ENCODE measurements around the gene FYN.

DNA sequence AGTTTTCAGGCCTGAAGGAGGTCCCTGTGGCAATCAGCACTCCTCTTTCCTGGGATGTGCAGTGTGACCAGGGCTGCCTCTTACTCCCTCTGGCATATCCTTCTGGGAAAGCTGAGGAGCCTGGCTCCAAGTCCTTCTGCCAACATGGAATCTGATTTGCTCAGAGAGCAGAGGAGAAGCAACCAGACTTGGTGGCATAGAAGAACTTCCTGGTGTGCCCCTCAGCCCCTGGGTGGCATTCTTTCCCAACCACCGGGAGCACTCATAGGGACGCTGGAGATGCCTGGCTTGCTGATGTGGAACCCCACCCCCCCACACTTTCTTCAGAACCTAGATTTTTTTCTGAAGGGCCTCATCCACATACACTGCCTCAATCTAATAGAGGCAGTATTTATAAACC is 160.0 kb downstream of the FYN start:
- no peak for TF ChIP-seq RAD21 (IDR thresholded peaks at IDR 0.05)
- TF ChIP-seq, protein P1, sequence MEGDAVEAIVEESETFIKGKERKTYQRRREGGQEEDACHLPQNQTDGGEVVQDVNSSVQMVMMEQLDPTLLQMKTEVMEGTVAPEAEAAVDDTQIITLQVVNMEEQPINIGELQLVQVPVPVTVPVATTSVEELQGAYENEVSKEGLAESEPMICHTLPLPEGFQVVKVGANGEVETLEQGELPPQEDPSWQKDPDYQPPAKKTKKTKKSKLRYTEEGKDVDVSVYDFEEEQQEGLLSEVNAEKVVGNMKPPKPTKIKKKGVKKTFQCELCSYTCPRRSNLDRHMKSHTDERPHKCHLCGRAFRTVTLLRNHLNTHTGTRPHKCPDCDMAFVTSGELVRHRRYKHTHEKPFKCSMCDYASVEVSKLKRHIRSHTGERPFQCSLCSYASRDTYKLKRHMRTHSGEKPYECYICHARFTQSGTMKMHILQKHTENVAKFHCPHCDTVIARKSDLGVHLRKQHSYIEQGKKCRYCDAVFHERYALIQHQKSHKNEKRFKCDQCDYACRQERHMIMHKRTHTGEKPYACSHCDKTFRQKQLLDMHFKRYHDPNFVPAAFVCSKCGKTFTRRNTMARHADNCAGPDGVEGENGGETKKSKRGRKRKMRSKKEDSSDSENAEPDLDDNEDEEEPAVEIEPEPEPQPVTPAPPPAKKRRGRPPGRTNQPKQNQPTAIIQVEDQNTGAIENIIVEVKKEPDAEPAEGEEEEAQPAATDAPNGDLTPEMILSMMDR (IDR thresholded peaks at IDR 0.05; ENCODE audit: low read depth, low read length, missing input control), result no peak
- no peak for TF ChIP-seq GABPA (IDR thresholded peaks at IDR 0.05 in 1 of 2, conservative IDR thresholded peaks at IDR 0.05 in 1 of 2)
- TF ChIP-seq EGR1 (IDR thresholded peaks at IDR 0.05; ENCODE audit: low read depth in 2 of 2), result no peak
- TF ChIP-seq, protein P2, sequence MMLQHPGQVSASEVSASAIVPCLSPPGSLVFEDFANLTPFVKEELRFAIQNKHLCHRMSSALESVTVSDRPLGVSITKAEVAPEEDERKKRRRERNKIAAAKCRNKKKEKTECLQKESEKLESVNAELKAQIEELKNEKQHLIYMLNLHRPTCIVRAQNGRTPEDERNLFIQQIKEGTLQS (IDR thresholded peaks at IDR 0.05), result no peak
- TF ChIP-seq, protein P3, sequence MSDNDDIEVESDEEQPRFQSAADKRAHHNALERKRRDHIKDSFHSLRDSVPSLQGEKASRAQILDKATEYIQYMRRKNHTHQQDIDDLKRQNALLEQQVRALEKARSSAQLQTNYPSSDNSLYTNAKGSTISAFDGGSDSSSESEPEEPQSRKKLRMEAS (IDR thresholded peaks at IDR 0.05), result no peak
- TF ChIP-seq TAF1 (conservative IDR thresholded peaks at IDR 0.05), result no peak
- no peak for TF ChIP-seq YY1 (IDR thresholded peaks at IDR 0.05)
- TF ChIP-seq JUND (IDR thresholded peaks at IDR 0.05), result no peak
- TF ChIP-seq, protein P4, sequence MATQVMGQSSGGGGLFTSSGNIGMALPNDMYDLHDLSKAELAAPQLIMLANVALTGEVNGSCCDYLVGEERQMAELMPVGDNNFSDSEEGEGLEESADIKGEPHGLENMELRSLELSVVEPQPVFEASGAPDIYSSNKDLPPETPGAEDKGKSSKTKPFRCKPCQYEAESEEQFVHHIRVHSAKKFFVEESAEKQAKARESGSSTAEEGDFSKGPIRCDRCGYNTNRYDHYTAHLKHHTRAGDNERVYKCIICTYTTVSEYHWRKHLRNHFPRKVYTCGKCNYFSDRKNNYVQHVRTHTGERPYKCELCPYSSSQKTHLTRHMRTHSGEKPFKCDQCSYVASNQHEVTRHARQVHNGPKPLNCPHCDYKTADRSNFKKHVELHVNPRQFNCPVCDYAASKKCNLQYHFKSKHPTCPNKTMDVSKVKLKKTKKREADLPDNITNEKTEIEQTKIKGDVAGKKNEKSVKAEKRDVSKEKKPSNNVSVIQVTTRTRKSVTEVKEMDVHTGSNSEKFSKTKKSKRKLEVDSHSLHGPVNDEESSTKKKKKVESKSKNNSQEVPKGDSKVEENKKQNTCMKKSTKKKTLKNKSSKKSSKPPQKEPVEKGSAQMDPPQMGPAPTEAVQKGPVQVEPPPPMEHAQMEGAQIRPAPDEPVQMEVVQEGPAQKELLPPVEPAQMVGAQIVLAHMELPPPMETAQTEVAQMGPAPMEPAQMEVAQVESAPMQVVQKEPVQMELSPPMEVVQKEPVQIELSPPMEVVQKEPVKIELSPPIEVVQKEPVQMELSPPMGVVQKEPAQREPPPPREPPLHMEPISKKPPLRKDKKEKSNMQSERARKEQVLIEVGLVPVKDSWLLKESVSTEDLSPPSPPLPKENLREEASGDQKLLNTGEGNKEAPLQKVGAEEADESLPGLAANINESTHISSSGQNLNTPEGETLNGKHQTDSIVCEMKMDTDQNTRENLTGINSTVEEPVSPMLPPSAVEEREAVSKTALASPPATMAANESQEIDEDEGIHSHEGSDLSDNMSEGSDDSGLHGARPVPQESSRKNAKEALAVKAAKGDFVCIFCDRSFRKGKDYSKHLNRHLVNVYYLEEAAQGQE (IDR thresholded peaks at IDR 0.05), result no peak
- no peak for TF ChIP-seq FOXA1 (IDR thresholded peaks at IDR 0.05)
- TF ChIP-seq SP1 (IDR thresholded peaks at IDR 0.05), result no peak
- TF ChIP-seq, protein P5, sequence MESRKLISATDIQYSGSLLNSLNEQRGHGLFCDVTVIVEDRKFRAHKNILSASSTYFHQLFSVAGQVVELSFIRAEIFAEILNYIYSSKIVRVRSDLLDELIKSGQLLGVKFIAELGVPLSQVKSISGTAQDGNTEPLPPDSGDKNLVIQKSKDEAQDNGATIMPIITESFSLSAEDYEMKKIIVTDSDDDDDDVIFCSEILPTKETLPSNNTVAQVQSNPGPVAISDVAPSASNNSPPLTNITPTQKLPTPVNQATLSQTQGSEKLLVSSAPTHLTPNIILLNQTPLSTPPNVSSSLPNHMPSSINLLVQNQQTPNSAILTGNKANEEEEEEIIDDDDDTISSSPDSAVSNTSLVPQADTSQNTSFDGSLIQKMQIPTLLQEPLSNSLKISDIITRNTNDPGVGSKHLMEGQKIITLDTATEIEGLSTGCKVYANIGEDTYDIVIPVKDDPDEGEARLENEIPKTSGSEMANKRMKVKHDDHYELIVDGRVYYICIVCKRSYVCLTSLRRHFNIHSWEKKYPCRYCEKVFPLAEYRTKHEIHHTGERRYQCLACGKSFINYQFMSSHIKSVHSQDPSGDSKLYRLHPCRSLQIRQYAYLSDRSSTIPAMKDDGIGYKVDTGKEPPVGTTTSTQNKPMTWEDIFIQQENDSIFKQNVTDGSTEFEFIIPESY (IDR thresholded peaks at IDR 0.05), result no peak
